HUES6 (cell line): ENCODE measurements around the gene PTPRD.

Source experiments
- H3K27ac ChIP-seq: 2 replicates; pipeline ENCODE4 v1.7.0; 2013; ENCODE audit warnings: low read depth, mild to moderate bottlenecking, low read length, inconsistent platforms
- H3K27me3 ChIP-seq: 2 replicates; pipeline ENCODE4 v1.6.1; 2013; ENCODE audit warnings: low read length; ENCODE audit not compliant: control insufficient read depth, insufficient read depth
- H3K36me3 ChIP-seq: 2 replicates; pipeline ENCODE4 v1.6.1; 2013; ENCODE audit warnings: low read length; ENCODE audit not compliant: control insufficient read depth, insufficient read depth
- H3K4me1 ChIP-seq: 2 replicates; pipeline ENCODE4 v1.6.1; 2013; ENCODE audit warnings: low read length; ENCODE audit not compliant: control insufficient read depth, insufficient read depth
- H3K4me3 ChIP-seq: 2 replicates; pipeline ENCODE4 v1.5.1; 2013; ENCODE audit warnings: low read depth, low read length
- H3K9ac ChIP-seq: one replicate; pipeline ENCODE4 v1.6.1; 2013; ENCODE audit warnings: mild to moderate bottlenecking, low read length
- H3K9me3 ChIP-seq: 2 replicates; pipeline ENCODE4 v1.6.1; 2013; ENCODE audit warnings: low read depth, low read length; ENCODE audit not compliant: control insufficient read depth, insufficient read depth

PTPRD gene

GRCh38 chr9:8769153-8769552 lies 1843.6 kb downstream of the PTPRD start:
- H3K27ac ChIP-seq, result no peak overlapping the region
- no peaks in the 10 kb centered on the region for H3K9me3 ChIP-seq
- no peak overlapping the region for H3K9ac ChIP-seq

GRCh38 chr9:8766096-8766495 lies 1846.7 kb downstream of the PTPRD start:
- no peaks in the 10 kb centered on the region for H3K27me3 ChIP-seq
- H3K27ac ChIP-seq, result no peak overlapping the region
- no peaks in the 10 kb centered on the region; the same call in 1 of the 2 replicates for H3K4me1 ChIP-seq
- H3K4me3 ChIP-seq, result no peak overlapping the region
- H3K9ac ChIP-seq, result no peak overlapping the region
- no peaks in the 10 kb centered on the region for H3K36me3 ChIP-seq
- H3K9me3 ChIP-seq, result no peaks in the 10 kb centered on the region

More at GRCh38 chr9:8769153-8769552, 1843.6 kb downstream of the PTPRD start:
- H3K27me3 ChIP-seq, result no peaks in the 10 kb centered on the region
- no peak overlapping the region for H3K4me3 ChIP-seq
- H3K4me1 ChIP-seq, result no peaks in the 10 kb centered on the region
- no peaks in the 10 kb centered on the region for H3K36me3 ChIP-seq

GRCh38 chr9:8764051-8764450 lies 1848.8 kb downstream of the PTPRD start:
- peaks cover 11% of the 10 kb centered on the region for H3K4me1 ChIP-seq
- H3K4me3 ChIP-seq, result no peak overlapping the region

GRCh38 chr9:8762479-8763085 lies 1850.2 kb downstream of the PTPRD start:
- H3K9ac ChIP-seq, result no peak overlapping the region
- no peak overlapping the region for H3K27ac ChIP-seq
- H3K9me3 ChIP-seq, result no peaks in the 10 kb centered on the region
- no peak overlapping the region for H3K4me3 ChIP-seq
- H3K4me1 ChIP-seq, result peaks cover 11% of the 10 kb centered on the region
- no peaks in the 10 kb centered on the region for H3K27me3 ChIP-seq
- no peaks in the 10 kb centered on the region for H3K36me3 ChIP-seq

More at GRCh38 chr9:8764051-8764450, 1848.8 kb downstream of the PTPRD start:
- H3K27me3 ChIP-seq, result no peaks in the 10 kb centered on the region
- H3K9ac ChIP-seq, result no peak overlapping the region
- H3K27ac ChIP-seq, result no peak overlapping the region
- no peaks in the 10 kb centered on the region for H3K36me3 ChIP-seq
- H3K9me3 ChIP-seq, result no peaks in the 10 kb centered on the region

- H3K9ac ChIP-seq, result no peak overlapping the region
- H3K36me3 ChIP-seq, result no peaks in the 10 kb centered on the region
- H3K27ac ChIP-seq, result peak overlapping the region; percentile 21; the same call in 1 of the 2 replicates
- H3K27me3 ChIP-seq, result no peaks in the 10 kb centered on the region
- H3K9me3 ChIP-seq, result no peaks in the 10 kb centered on the region
- no peak overlapping the region for H3K4me3 ChIP-seq
- H3K4me1 ChIP-seq, result peaks cover 11% of the 10 kb centered on the region
Measured at GRCh38 chr9:8760000-8760767, 1852.6 kb downstream of the PTPRD start.

- Histone ChIP-seq H3K9me3 (no peaks in the 10 kb centered on the region), H3K27ac (no peak overlapping the region)
Measured at GRCh38 chr9:8757881-8758280, 1854.9 kb downstream of the PTPRD start.

GRCh38 chr9:8754751-8755150 lies 1858.1 kb downstream of the PTPRD start:
- Histone ChIP-seq H3K27me3 (no peaks in the 10 kb centered on the region), H3K36me3 (no peaks in the 10 kb centered on the region), H3K27ac (no peak overlapping the region), H3K9ac (no peak overlapping the region), H3K4me3 (no peak overlapping the region), H3K4me1 (peaks cover 26% of the 10 kb centered on the region), H3K9me3 (no peaks in the 10 kb centered on the region)

More at GRCh38 chr9:8757881-8758280, 1854.9 kb downstream of the PTPRD start:
- no peak overlapping the region for H3K4me3 ChIP-seq
- peaks cover 11% of the 10 kb centered on the region for H3K4me1 ChIP-seq
- no peaks in the 10 kb centered on the region for H3K36me3 ChIP-seq
- H3K9ac ChIP-seq, result no peak overlapping the region
- H3K27me3 ChIP-seq, result no peaks in the 10 kb centered on the region

- Histone ChIP-seq H3K36me3 (no peaks in the 10 kb centered on the region), H3K9me3 (no peaks in the 10 kb centered on the region)
Measured at GRCh38 chr9:8751406-8751930, 1861.3 kb downstream of the PTPRD start.

GRCh38 chr9:8750639-8751051 lies 1862.2 kb downstream of the PTPRD start:
- Histone ChIP-seq H3K36me3 (no peaks in the 10 kb centered on the region), H3K9ac (peak overlapping the region; percentile 39), H3K4me1 (peaks cover 26% of the 10 kb centered on the region), H3K27ac (peak overlapping the region; percentile 88), H3K4me3 (no peak overlapping the region), H3K27me3 (no peaks in the 10 kb centered on the region), H3K9me3 (no peaks in the 10 kb centered on the region)

More at GRCh38 chr9:8751406-8751930, 1861.3 kb downstream of the PTPRD start:
- H3K27me3 ChIP-seq, result no peaks in the 10 kb centered on the region
- H3K4me1 ChIP-seq, result peaks cover 26% of the 10 kb centered on the region
- peak overlapping the region; percentile 66 for H3K9ac ChIP-seq
- peak overlapping the region; percentile 88; the same call in 1 of the 2 replicates for H3K27ac ChIP-seq
- peak overlapping the region; percentile 14; the same call in 1 of the 2 replicates for H3K4me3 ChIP-seq

- Histone ChIP-seq H3K27ac (no peak overlapping the region), H3K4me3 (no peak overlapping the region), H3K27me3 (no peaks in the 10 kb centered on the region), H3K4me1 (peaks cover 3% of the 10 kb centered on the region), H3K36me3 (no peaks in the 10 kb centered on the region), H3K9ac (no peak overlapping the region), H3K9me3 (no peaks in the 10 kb centered on the region)
Measured at GRCh38 chr9:8745347-8745746, 1867.5 kb downstream of the PTPRD start.

GRCh38 chr9:8738945-8739344 lies 1873.9 kb downstream of the PTPRD start:
- Histone ChIP-seq H3K36me3 (no peaks in the 10 kb centered on the region), H3K27ac (no peak overlapping the region)

More at GRCh38 chr9:8738945-8739344, 1873.9 kb downstream of the PTPRD start:
- Histone ChIP-seq H3K4me3 (no peak overlapping the region), H3K4me1 (peaks cover 15% of the 10 kb centered on the region), H3K9ac (no peak overlapping the region), H3K9me3 (no peaks in the 10 kb centered on the region; the same call in 1 of the 2 replicates), H3K27me3 (no peaks in the 10 kb centered on the region)
